Activated CD8-positive, alpha-beta memory T cell treated with anti-CD3 and anti-CD28 coated beads for 48 hours (primary cell): ENCODE results near the gene CSN1S1.
"Not testable (repeated sequence)": the region's sequence is repeated elsewhere in the genome, so short reads cannot be mapped to it uniquely, and the experiment has no call there.

Experiments
- DNase-seq, 3 experiments: peaks; one replicate each; pipeline ENCODE4 v3.0.0-alpha.2; 2020; ENCODE audit warnings: low read depth in 2 of 3, low spot score in 2 of 3

The CSN1S1 gene, protein sequence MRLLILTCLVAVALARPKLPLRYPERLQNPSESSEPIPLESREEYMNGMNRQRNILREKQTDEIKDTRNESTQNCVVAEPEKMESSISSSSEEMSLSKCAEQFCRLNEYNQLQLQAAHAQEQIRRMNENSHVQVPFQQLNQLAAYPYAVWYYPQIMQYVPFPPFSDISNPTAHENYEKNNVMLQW

DNA sequence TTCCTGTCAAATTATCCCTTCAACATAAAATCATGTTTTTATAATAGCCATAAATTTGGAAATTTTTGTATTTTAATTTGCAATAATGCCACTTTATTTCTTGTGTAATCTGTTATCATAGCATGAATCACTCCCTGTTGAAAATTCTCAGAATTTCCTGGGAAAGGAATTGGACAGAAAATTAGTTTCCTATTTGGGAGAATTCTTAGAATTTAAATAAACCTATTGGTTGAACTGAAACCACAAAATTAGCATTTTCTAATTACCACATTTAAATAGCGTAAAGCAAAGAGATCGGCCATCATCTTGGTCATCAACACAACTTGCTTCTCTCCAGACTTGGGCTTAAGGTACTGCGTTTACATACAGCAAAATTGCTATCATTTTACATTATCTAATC lies at the start of gene CSN1S1:
CSN1S1 (plus strand) TSS at position 301 of the 400 bp plus-strand sequence. CDS start 1,488 bp downstream, outside the sequence.
- DNase-seq: no peak

DNA sequence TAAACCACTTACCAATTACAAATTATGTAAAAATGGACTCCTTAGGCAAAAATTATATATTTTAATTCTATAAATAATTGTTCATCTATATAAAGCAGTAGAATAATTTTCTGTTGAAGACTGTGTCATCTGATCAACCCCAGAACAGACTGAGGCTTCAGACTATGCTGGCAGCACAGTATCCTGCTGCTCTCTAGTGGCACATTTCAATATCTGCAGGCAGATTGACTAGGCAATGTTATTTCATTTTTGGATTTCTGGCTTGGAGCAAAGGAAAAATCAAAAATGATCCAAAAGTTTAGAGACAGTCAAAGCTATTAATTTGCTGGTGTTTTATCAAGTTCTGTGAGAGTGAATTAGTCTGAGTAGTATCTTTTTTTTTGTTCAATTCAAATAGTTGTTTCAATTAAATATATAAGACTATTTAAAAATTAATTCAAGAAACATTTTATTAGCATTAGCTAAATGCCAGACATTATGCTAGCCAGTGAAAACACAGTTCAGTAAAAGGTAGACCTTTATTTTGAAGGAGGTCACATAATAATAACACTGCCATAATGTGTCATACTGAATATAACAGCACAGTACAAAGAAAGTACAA lies 49.6 kb upstream of the CSN1S1 start:
- no peak for DNase-seq

DNA sequence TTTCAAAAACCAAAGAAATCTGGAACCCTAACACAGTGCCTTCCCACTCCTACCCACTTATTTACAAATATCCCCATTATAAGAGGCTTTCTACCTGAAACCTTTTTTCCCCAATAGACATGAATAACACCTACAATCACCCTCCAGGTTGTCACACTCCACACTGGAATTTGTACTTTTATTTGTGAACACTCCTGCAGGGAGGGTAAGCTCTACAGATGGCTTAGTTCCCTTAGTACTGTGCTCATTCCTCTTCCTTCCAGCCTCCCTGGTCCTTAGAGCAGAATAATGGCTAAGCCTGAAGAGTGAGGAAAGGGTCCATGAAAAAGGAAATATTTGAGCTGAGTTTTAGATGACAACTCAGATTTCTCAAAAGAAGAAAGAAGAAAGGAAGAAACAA lies 48.7 kb upstream of the CSN1S1 start:
- DNase-seq: no peak

- DNase-seq: no peak
Measured at GRCh38 chr4:69888336-69888735, 42.5 kb upstream of the CSN1S1 start.

DNA sequence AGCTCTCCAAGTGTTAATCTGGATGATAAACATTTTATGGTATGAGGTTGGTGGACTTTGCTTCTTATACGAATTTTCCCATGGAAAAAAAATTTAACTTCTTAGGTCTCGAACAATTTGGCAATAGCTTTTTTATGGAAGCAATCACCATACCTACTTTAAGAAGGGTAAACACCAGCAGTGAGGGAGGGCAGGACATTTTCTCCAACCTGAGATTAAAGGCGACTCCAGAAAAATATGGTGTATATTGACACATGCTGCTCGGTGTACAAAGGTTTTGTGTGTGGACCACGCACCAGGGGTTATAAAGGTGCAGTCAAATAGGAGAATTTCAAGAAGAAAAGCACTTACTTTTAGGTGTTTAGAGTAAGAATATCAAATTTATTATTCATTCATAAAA lies 36.7 kb upstream of the CSN1S1 start:
- DNase-seq: no peak

GRCh38 chr4:69894721-69895120 lies 36.1 kb upstream of the CSN1S1 start:
- no peak for DNase-seq

GRCh38 chr4:69896530-69897116 lies 34.2 kb upstream of the CSN1S1 start:
- no peak for DNase-seq

GRCh38 chr4:69907151-69907550 lies 23.7 kb upstream of the CSN1S1 start:
- DNase-seq: no peak

GRCh38 chr4:69909195-69909594 lies 21.7 kb upstream of the CSN1S1 start:
- no peak for DNase-seq

DNA sequence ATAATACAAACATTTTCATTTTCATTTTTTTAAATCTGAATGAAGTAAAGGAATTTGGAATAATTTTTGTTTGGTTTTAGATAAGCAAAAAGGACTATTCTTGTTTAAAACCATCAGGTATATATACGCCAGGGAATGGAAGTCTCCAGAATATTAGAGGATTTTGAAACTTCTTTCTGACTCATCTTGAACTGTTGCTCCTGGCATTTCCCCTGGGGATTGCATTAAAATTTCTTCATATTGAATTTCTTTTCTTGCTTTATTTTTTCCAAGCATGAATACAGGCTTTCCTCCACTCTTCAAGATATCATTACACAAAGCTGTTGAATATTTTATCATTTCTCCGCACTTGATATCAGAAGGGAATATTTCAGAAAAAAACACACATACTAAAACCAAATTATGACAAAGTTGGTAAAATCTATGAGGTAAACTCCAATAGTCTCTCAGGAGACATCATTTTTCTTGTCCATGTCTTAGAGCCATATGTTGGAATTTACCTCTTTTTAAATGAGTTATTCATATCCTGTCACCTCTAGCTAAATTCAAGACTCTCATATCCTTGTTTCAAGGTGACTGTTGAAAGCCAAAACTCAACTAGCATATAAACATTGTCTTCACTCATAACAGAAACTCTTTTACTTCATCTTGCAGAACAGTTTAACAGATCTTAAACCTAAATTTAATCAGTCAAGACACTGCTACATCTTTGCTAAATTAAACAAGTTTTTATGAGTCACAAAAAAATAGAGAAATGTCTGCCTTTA lies 20.7 kb upstream of the CSN1S1 start:
- no peak for DNase-seq

- DNase-seq: no peak
Measured at GRCh38 chr4:69920874-69921273, 10.0 kb upstream of the CSN1S1 start.

DNA sequence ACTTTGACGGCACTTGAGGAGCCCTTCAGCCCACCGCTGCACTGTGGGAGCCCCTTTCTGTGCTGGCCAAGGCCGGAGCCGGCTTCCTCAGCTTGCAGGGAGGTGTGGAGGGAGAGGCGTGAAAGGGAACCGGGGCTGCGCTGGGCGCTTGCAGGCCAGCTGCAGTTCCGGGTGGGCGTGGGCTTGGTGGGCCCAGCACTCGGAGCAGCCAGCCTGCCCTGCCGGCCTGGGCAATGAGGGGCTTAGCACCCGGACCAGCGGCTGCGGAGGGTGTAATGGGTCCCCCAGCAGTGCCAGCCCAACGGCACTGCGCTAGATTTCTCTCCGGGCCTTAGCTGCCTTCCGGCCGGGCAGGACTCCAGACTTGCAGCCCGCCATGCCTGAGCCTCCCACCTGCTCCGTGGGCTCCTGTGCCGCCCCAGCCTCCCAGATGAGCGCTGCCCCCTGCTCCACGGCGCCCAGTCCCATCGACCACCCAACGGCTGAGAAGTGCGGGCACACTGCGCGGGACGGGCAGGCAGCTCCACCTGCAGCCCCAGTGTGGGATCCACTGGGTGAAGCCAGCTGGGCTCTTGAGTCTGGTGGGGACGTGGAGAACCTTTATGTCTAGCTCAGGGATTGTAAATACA lies 7.0 kb upstream of the CSN1S1 start:
- DNase-seq: not testable (repeated sequence)

DNA sequence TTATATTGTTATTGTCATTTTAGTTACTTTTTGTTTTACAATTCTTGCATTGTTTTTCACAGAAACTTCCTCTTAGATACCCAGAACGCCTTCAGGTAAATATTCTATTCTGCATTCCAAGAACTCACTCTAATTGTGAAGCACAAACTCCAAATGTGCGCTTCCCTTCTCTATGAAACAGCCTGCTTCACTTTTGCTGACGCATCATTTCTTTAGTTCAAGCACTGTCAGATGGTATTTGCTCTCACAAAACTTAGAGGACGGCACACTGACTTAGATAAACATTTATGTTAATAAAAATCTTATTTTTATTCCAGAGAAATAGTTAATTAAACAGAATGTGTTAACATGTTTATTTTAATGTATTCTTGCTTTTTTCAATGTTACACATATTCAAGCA lies 3.3 kb downstream of the CSN1S1 start:
- DNase-seq: no peak

- DNase-seq: no peak
Measured at GRCh38 chr4:69936566-69936965, 5.7 kb downstream of the CSN1S1 start.

GRCh38 chr4:69951602-69952001 lies 20.7 kb downstream of the CSN1S1 start:
- DNase-seq: no peak

DNA sequence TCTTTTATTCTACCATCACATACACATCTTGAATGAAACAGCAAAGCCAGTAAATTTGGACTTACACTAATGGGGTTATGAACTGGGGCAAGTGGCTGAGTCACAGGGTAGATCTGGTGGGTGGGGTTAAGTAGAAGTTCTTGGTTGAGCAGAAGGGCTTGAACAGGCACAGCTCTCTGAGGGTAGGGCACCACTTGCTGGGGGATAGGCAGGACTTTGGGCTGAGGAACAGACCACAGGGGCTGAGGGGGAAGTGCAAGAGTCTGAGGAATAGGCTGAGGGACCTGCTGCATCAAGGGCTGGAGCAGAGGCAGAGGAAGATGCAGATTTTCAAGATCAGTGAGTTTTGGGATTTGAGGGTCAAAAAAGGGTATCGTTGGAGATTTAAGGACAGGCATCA lies 26.3 kb downstream of the CSN1S1 start:
- no peak for DNase-seq

- DNase-seq: no peak
Measured at GRCh38 chr4:69965628-69966027, 34.8 kb downstream of the CSN1S1 start, which contains the start of gene CSN2. TSS of gene CSN2 (minus strand) at chr4:69965728. CDS start at chr4:69960995, 4,733 bp downstream.

DNA sequence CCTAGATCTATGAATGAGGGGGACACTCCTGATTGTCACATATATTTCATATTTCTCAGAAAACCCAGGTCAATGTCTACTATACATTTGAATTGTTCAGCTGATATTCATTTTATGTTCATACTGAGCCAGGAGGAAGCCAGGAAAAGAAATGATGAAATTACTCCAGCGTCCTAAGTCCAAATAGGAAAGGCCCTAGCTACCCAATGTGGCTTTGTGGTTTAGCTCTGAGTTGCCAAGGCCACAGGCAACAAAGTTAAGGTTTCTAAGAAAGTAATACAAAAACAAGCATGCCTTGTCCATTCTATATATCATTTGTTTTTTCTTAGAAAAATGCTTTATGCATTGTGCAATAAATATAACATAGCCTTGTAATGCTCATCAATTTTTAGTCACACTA lies 39.2 kb downstream of the CSN1S1 start:
- no peak for DNase-seq

- no peak for DNase-seq
Measured at GRCh38 chr4:69974631-69975030, 43.8 kb downstream of the CSN1S1 start.

- DNase-seq: no peak
Measured at GRCh38 chr4:69977582-69977981, 46.7 kb downstream of the CSN1S1 start.

DNA sequence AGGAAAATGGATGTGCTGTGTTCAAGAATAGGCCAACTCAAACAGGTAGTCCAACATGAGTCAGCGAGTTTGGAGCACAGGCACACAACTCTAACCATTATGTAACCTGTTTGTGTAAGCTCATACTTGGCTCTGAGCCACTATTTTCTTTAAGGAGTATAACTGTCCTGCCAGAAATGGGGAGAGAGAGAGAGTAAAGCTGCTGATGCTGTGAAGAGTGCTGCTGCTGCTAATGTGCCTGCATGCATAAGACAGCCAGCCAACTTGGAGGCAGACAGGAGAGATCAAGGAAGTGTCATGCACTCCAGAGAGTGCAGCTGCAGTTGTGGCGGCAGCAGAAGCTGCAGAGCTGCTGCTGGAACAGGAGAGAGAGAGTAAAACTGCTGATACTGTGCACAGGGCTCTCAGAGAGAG lies 53.2 kb downstream of the CSN1S1 start:
- no peak for DNase-seq

- DNase-seq: no peak
Measured at GRCh38 chr4:69986663-69987062, 55.8 kb downstream of the CSN1S1 start.
